Pulmonary artery endothelial cell (primary cell): ENCODE data around the gene JMJD1C. TPM values are rescaled to one million over a fixed set of nuclear protein-coding genes. Genes with fewer than 3 reads are reported as not detected.
"Not testable (repeated sequence)": the region's sequence is repeated elsewhere in the genome, so short reads cannot be mapped to it uniquely, and the experiment has no call there.

Experiments used
- DNase-seq: peaks from one replicate; pipeline ENCODE4 v3.0.0-alpha.2; 2011; ENCODE audit warnings: low read depth, low spot score
- total RNA-seq: library from RNA; depleted of rRNA; stranded (reverse); fragments of >200 nt; gene quantifications from 2 replicates; pipeline ENCODE4 v1.2.3, GENCODE V29; 2014

The JMJD1C gene
- total RNA-seq, 1 donor from 2014 or later, result 122 TPM

GRCh38 chr10:63407136-63407662, 58.6 kb downstream of the JMJD1C start:
- DNase-seq, result no peak

GRCh38 chr10:63396133-63396761, 69.5 kb downstream of the JMJD1C start:
- no peak for DNase-seq

- DNase-seq, result no peak
These were observed 72.7 kb downstream of the JMJD1C start for GRCh38 chr10:63393050-63393449.

- DNase-seq, result no peak
These were observed 73.6 kb downstream of the JMJD1C start for GRCh38 chr10:63392224-63392623.

- DNase-seq, result no peak
These were observed 74.0 kb downstream of the JMJD1C start for GRCh38 chr10:63391812-63392211.

GRCh38 chr10:63390521-63390920, 75.3 kb downstream of the JMJD1C start:
- DNase-seq, result no peak

- DNase-seq, result no peak
These were observed 77.3 kb downstream of the JMJD1C start for GRCh38 chr10:63388421-63389031.

GRCh38 chr10:63385254-63385653, 80.5 kb downstream of the JMJD1C start:
- no peak for DNase-seq

- DNase-seq, result no peak
These were observed 81.1 kb downstream of the JMJD1C start for GRCh38 chr10:63384675-63385074.

GRCh38 chr10:63384001-63384400, 81.8 kb downstream of the JMJD1C start:
- no peak for DNase-seq

- no peak for DNase-seq
These were observed 82.6 kb downstream of the JMJD1C start for GRCh38 chr10:63383141-63383540.

- no peak for DNase-seq
These were observed 83.7 kb downstream of the JMJD1C start for GRCh38 chr10:63382066-63382465.

- not testable (repeated sequence) for DNase-seq
These were observed 88.5 kb downstream of the JMJD1C start for GRCh38 chr10:63377305-63377661.

GRCh38 chr10:63376560-63377304, 89.0 kb downstream of the JMJD1C start:
- DNase-seq, result no peak

GRCh38 chr10:63375859-63376258, 89.9 kb downstream of the JMJD1C start:
- DNase-seq, result no peak

- no peak for DNase-seq
These were observed 90.3 kb downstream of the JMJD1C start for GRCh38 chr10:63375458-63375857.

- DNase-seq, result no peak
These were observed 90.8 kb downstream of the JMJD1C start for GRCh38 chr10:63374991-63375390.

GRCh38 chr10:63373176-63373575, 92.6 kb downstream of the JMJD1C start:
- no peak for DNase-seq

GRCh38 chr10:63369711-63370110, 96.1 kb downstream of the JMJD1C start:
- no peak for DNase-seq

GRCh38 chr10:63368365-63368764, 97.4 kb downstream of the JMJD1C start:
- DNase-seq, result no peak

- no peak for DNase-seq
These were observed 98.8 kb downstream of the JMJD1C start for GRCh38 chr10:63366933-63367332.

- no peak for DNase-seq
These were observed 99.6 kb downstream of the JMJD1C start for GRCh38 chr10:63365976-63366765.
